Measurements from ENCODE around the gene COIL. TPM values are rescaled to one million over a fixed set of nuclear protein-coding genes. Genes with fewer than 3 reads are reported as not detected.

Gene COIL
- total and polyA plus RNA-seq, 2 experiments from 2014 or later: 10.5 to 10.9 TPM

DNA sequence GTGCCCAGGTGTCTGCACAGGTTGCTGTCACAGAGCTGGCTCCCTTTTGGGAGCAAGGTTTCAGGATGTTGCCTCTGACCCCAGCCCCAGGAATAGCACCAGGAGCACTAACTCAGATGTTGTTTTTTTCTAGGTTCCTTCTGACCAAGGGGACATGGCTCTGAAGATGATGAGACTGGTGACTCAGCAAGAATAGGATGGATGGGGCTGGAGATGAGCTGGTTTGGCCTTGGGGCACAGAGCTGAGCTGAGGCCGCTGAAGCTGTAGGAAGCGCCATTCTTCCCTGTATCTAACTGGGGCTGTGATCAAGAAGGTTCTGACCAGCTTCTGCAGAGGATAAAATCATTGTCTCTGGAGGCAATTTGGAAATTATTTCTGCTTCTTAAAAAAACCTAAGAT is 45.2 kb upstream of the COIL start:
- WGBS, 2 experiments (ENCODE audit: low coverage in 1 of 2, low lambda C conversion rate in 2 of 2, missing lambda C conversion rate in 2 of 2): 95 to 100% methylated on average over 2 of the region's 2 CpGs
- Histone ChIP-seq H3K27me3 (replicated peaks; ENCODE audit: insufficient read depth) (no peaks in the 10 kb centered on the region), H2AFZ (no peak overlapping the region), H3K9me2 (ENCODE audit: insufficient read depth) (no peaks in the 10 kb centered on the region), H3K36me3 (ENCODE audit: low read depth) (no peaks in the 10 kb centered on the region), H3K9ac (no peak overlapping the region), H3K27ac (no peak overlapping the region), H4K20me1 (ENCODE audit: insufficient read depth) (no peaks in the 10 kb centered on the region), H3K4me2 (ENCODE audit: unreplicated experiment) (no peak overlapping the region), H3K4me3 (no peak overlapping the region), H3F3A (ENCODE audit: insufficient read depth) (no peaks in the 10 kb centered on the region), H3K79me2 (ENCODE audit: insufficient read depth) (no peaks in the 10 kb centered on the region), H3K4me1 (ENCODE audit: insufficient read depth) (no peaks in the 10 kb centered on the region), H3K9me3 (ENCODE audit: low read depth) (no peaks in the 10 kb centered on the region)
- no peak for DNase-seq
- TF ChIP-seq EZH2 (IDR thresholded peaks at IDR 0.05; ENCODE audit: insufficient read depth, poor library complexity, severe bottlenecking) (no peak), EZH2phosphoT487 (IDR thresholded peaks at IDR 0.05; ENCODE audit: insufficient read depth, low read depth) (no peak)
- in situ Hi-C loops (cut with MboI): no loop called here

DNA sequence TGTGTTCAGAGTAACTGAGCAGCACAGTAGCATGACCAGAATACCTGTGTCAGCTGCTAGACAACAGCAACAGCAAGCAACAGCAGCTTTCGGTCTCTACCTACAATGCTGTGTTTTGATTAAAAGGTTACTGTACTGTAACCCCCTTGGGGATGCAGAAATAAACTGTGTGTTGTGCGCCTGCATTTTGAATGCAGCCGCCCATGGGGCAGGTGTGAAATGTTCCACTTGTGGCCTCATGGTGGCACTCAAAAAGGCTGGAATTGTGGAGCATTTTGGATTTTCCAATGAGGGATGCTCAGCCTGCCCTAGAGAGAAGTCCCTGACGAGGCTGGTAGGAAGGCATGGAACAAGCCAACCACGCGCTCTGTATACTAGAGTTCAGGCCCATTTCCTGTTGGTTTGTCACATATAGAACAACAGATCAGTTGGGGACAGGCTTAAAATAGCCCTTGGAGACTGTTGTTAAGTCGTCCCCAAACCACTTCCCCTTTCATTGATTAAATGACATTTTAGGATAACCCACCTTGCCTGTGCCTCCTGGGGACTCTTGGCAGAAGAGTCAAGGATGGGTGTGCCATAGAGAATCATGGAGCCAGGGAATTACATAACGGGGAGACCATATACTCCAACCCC is 44.2 kb upstream of the COIL start:
- no peak overlapping the region for H2AFZ ChIP-seq
- no peak for TF ChIP-seq EZH2phosphoT487 (IDR thresholded peaks at IDR 0.05; ENCODE audit: insufficient read depth, low read depth)
- TF ChIP-seq EZH2 (IDR thresholded peaks at IDR 0.05; ENCODE audit: insufficient read depth, poor library complexity, severe bottlenecking): no peak
- WGBS, 2 experiments (ENCODE audit: low coverage in 1 of 2, low lambda C conversion rate in 2 of 2, missing lambda C conversion rate in 2 of 2): 91 to 92% methylated on average over 8 of the region's 8 CpGs
- H3K27me3 ChIP-seq (replicated peaks; ENCODE audit: insufficient read depth): no peaks in the 10 kb centered on the region
- in situ Hi-C loops (cut with MboI): no loop called here
- H3K4me1 ChIP-seq (ENCODE audit: insufficient read depth): no peaks in the 10 kb centered on the region
- no peaks in the 10 kb centered on the region for H3K36me3 ChIP-seq (ENCODE audit: low read depth)
- no peak overlapping the region for H3K9ac ChIP-seq
- H4K20me1 ChIP-seq (ENCODE audit: insufficient read depth): no peaks in the 10 kb centered on the region
- H3K9me2 ChIP-seq (ENCODE audit: insufficient read depth): no peaks in the 10 kb centered on the region
- H3F3A ChIP-seq (ENCODE audit: insufficient read depth): no peaks in the 10 kb centered on the region
- no peak overlapping the region for H3K4me3 ChIP-seq
- H3K27ac ChIP-seq: no peak overlapping the region
- no peaks in the 10 kb centered on the region for H3K9me3 ChIP-seq (ENCODE audit: low read depth)
- DNase-seq: no peak
- no peaks in the 10 kb centered on the region for H3K79me2 ChIP-seq (ENCODE audit: insufficient read depth)
- H3K4me2 ChIP-seq (ENCODE audit: unreplicated experiment): no peak overlapping the region

DNA sequence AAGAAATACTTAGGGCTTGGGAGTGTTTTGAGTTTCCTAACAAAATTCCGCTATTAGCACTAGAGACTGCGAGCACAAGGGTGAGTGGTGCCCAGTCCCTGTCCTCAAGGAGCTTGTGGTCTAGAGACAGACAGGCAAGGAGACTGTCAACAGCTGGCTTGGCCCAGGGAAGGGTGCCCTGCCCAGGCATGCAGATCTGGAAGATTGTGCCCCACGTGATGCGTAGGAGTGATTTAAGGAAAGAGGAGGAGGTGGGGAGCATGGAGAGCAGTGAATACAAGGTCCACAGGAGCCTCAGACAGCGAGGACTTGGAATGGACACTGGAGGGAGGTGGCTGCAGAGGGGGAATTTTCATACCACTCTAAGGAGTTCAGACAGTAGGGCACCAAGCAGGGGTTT is 42.1 kb upstream of the COIL start:
- Histone ChIP-seq H3K4me3 (no peak overlapping the region), H3F3A (ENCODE audit: insufficient read depth) (no peaks in the 10 kb centered on the region), H3K4me1 (ENCODE audit: insufficient read depth) (no peaks in the 10 kb centered on the region), H3K36me3 (ENCODE audit: low read depth) (no peaks in the 10 kb centered on the region), H2AFZ (no peak overlapping the region), H3K27me3 (replicated peaks; ENCODE audit: insufficient read depth) (no peaks in the 10 kb centered on the region), H3K79me2 (ENCODE audit: insufficient read depth) (no peaks in the 10 kb centered on the region), H4K20me1 (ENCODE audit: insufficient read depth) (no peaks in the 10 kb centered on the region), H3K4me2 (ENCODE audit: unreplicated experiment) (no peak overlapping the region), H3K9ac (no peak overlapping the region), H3K9me2 (ENCODE audit: insufficient read depth) (no peaks in the 10 kb centered on the region), H3K9me3 (ENCODE audit: low read depth) (no peaks in the 10 kb centered on the region), H3K27ac (no peak overlapping the region)
- in situ Hi-C loops (cut with MboI): no loop called here
- no peak for DNase-seq
- 79 to 85% methylated on average over 5 of the region's 5 CpGs for WGBS, 2 experiments (ENCODE audit: low coverage in 1 of 2, low lambda C conversion rate in 2 of 2, missing lambda C conversion rate in 2 of 2)
- TF ChIP-seq EZH2phosphoT487 (IDR thresholded peaks at IDR 0.05; ENCODE audit: insufficient read depth, low read depth) (no peak), EZH2 (IDR thresholded peaks at IDR 0.05; ENCODE audit: insufficient read depth, poor library complexity, severe bottlenecking) (no peak)

DNA sequence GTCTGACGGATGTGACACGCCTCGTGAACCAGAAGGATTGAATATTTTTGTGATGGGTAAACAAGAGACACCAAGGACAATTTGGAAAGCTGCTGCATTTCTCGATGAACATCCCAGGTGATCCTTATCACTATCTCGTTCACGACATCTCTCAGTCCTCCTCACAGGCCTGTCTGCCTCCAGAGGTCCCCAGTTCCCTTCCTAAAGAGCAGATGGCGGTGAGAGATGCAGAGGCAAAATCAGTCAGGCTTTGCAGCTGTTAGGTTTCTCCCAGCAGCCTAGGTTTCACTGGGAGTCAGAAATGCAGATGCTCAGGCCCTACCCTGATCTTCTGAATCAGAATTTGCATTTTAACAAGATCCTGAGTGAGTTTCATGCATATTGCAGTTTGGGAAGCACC is 40.7 kb upstream of the COIL start:
- Histone ChIP-seq H3K79me2 (ENCODE audit: insufficient read depth) (no peaks in the 10 kb centered on the region), H3K4me3 (no peak overlapping the region), H3K4me1 (ENCODE audit: insufficient read depth) (no peaks in the 10 kb centered on the region), H3K4me2 (ENCODE audit: unreplicated experiment) (no peak overlapping the region), H4K20me1 (ENCODE audit: insufficient read depth) (no peaks in the 10 kb centered on the region), H3K9ac (no peak overlapping the region), H3F3A (ENCODE audit: insufficient read depth) (no peaks in the 10 kb centered on the region), H3K9me3 (ENCODE audit: low read depth) (no peaks in the 10 kb centered on the region), H3K27ac (no peak overlapping the region), H2AFZ (no peak overlapping the region), H3K27me3 (replicated peaks; ENCODE audit: insufficient read depth) (no peaks in the 10 kb centered on the region), H3K9me2 (ENCODE audit: insufficient read depth) (no peaks in the 10 kb centered on the region), H3K36me3 (ENCODE audit: low read depth) (no peaks in the 10 kb centered on the region)
- TF ChIP-seq EZH2phosphoT487 (IDR thresholded peaks at IDR 0.05; ENCODE audit: insufficient read depth, low read depth) (no peak), EZH2 (IDR thresholded peaks at IDR 0.05; ENCODE audit: insufficient read depth, poor library complexity, severe bottlenecking) (no peak)
- DNase-seq: no peak
- in situ Hi-C loops (cut with MboI): no loop called here
- WGBS, 2 experiments (ENCODE audit: low coverage in 1 of 2, low lambda C conversion rate in 2 of 2, missing lambda C conversion rate in 2 of 2): 97 to 99% methylated on average over 7 of the region's 7 CpGs

DNA sequence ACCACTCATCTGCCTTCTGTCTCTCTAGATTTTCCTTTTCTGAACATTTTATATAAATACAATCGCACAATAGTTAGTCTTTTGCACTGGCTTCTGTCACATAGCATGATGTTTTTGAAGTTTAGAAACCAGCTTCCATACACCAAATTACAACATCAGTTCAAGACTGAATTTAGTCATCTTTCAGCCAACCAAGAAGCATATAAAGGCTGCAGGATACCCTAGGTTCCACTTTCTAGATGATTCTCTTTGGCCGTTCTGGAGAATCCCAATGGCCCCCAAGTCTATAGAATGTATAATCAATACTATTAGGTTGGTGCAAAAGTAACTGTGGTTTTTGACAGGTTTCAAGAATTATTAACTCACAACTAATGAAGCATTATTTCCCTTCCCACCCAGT is 36.5 kb upstream of the COIL start:
- no peaks in the 10 kb centered on the region for H3K9me3 ChIP-seq (ENCODE audit: low read depth)
- 95 to 99% methylated on average over 2 of the region's 2 CpGs for WGBS, 2 experiments (ENCODE audit: low coverage in 1 of 2, low lambda C conversion rate in 2 of 2, missing lambda C conversion rate in 2 of 2)
- H3K27me3 ChIP-seq (replicated peaks; ENCODE audit: insufficient read depth): no peaks in the 10 kb centered on the region
- H4K20me1 ChIP-seq (ENCODE audit: insufficient read depth): no peaks in the 10 kb centered on the region
- H3K9me2 ChIP-seq (ENCODE audit: insufficient read depth): no peaks in the 10 kb centered on the region
- no peak for DNase-seq
- in situ Hi-C loops (cut with MboI): no loop called here
- H3F3A ChIP-seq (ENCODE audit: insufficient read depth): no peaks in the 10 kb centered on the region
- H2AFZ ChIP-seq: no peak overlapping the region
- TF ChIP-seq EZH2 (IDR thresholded peaks at IDR 0.05; ENCODE audit: insufficient read depth, poor library complexity, severe bottlenecking) (no peak), EZH2phosphoT487 (IDR thresholded peaks at IDR 0.05; ENCODE audit: insufficient read depth, low read depth) (no peak)
- no peak overlapping the region for H3K9ac ChIP-seq
- H3K27ac ChIP-seq: no peak overlapping the region
- H3K79me2 ChIP-seq (ENCODE audit: insufficient read depth): no peaks in the 10 kb centered on the region
- H3K4me3 ChIP-seq: no peak overlapping the region
- H3K36me3 ChIP-seq (ENCODE audit: low read depth): no peaks in the 10 kb centered on the region
- H3K4me2 ChIP-seq (ENCODE audit: unreplicated experiment): no peak overlapping the region
- H3K4me1 ChIP-seq (ENCODE audit: insufficient read depth): peaks cover 8% of the 10 kb centered on the region

Data from GM23248 (cell line).